D721Med (cell line): ENCODE data around the gene THRA.

Experiments used
- DNase-seq: peaks from one replicate; pipeline ENCODE4 v3.0.0; 2011; ENCODE audit warnings: low spot score; ENCODE audit not compliant: insufficient read length
- FAIRE-seq: peaks from 2 replicates; lab custom pipeline; 2011; peaks lifted over from hg19 to GRCh38; lab: Jason Lieb, UNC
- CTCF ChIP-seq: IDR thresholded peaks from 2 replicates; pipeline ENCODE4 v1.5.1; 2012; ENCODE audit warnings: mild to moderate bottlenecking, control low read depth; ENCODE audit not compliant: insufficient read depth; ENCODE audit errors: missing control alignments

Gene THRA

GRCh38 chr17:40028595-40028994 lies 34.2 kb upstream of the THRA start:
- DNase-seq (no peak), FAIRE-seq (no peak)
- no peak for TF ChIP-seq CTCF

- FAIRE-seq (no peak), DNase-seq (no peak)
- TF ChIP-seq CTCF: no peak
These were observed 31.1 kb upstream of the THRA start for GRCh38 chr17:40031706-40032105.

GRCh38 chr17:40032322-40033320 lies 30.1 kb upstream of the THRA start:
- FAIRE-seq: no peak
- DNase-seq: no peak
- no peak for TF ChIP-seq CTCF

GRCh38 chr17:40033339-40033738 lies 29.4 kb upstream of the THRA start:
- DNase-seq: no peak
- TF ChIP-seq CTCF: no peak
- FAIRE-seq: no peak

- FAIRE-seq (no peak), DNase-seq (no peak)
- no peak for TF ChIP-seq CTCF
These were observed 28.2 kb upstream of the THRA start for GRCh38 chr17:40034426-40035161.

- peak; percentile 72 for TF ChIP-seq CTCF
- DNase-seq: peak; percentile 77
- no peak for FAIRE-seq
These were observed 27.6 kb upstream of the THRA start for GRCh38 chr17:40035162-40035559.
